Stimulated activated CD8-positive, alpha-beta memory T cell treated with anti-CD3 and anti-CD28 coated beads, Interleukin-12 subunit alpha, Interleukin-12 subunit beta, amount 100 ng/mL, for 24 hours (primary cell): ENCODE data around the gene CKB.

Experiments used
- DNase-seq: peaks from one replicate; pipeline ENCODE4 v3.0.0-alpha.2; 2020; ENCODE audit errors: extremely low read depth

Gene CKB

GRCh38 chr14:103488071-103488470 is 34.6 kb downstream of the CKB start:
- no peak for DNase-seq

GRCh38 chr14:103485504-103485903 is 37.1 kb downstream of the CKB start:
- DNase-seq, result no peak

GRCh38 chr14:103483600-103483999 is 39.0 kb downstream of the CKB start:
- DNase-seq, result no peak

GRCh38 chr14:103480595-103480994 is 42.0 kb downstream of the CKB start:
- no peak for DNase-seq

GRCh38 chr14:103476631-103477030 is 46.0 kb downstream of the CKB start:
- no peak for DNase-seq

- DNase-seq, result no peak
Measured at GRCh38 chr14:103476065-103476464, 46.6 kb downstream of the CKB start.

GRCh38 chr14:103474893-103475292 is 47.7 kb downstream of the CKB start:
- DNase-seq, result no peak

- no peak for DNase-seq
Measured at GRCh38 chr14:103472939-103473338, 49.7 kb downstream of the CKB start.
